NCI-H128 (cell line): ENCODE data around the gene ELN.

Source experiments
- DNase-seq: peaks from one replicate; lab custom pipeline; 2025; ENCODE audit not compliant: unreplicated experiment; lab: John Stamatoyannopoulos, UW

The ELN gene

DNA sequence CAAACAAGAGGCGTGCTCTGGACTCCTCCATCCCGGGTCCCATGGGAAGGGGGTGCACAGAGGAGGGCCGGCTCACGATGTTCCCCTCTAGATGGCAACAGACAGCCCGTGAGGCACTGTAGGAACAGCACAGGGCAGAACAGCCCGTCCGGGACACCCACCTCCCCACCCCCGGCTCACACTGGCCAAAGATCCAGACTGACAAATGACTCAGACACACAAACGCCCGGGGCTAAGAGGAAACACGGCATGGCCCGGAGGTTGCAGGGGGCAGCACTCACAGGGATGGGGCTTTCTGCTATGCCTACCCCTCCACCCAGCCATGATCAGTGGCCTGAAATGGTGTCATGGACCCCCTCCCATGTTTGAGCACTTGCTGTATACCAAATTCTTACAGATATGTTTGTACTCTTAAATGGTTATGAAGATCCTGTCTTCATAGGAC lies 4.9 kb upstream of the ELN start:
- DNase-seq: no peak

DNA sequence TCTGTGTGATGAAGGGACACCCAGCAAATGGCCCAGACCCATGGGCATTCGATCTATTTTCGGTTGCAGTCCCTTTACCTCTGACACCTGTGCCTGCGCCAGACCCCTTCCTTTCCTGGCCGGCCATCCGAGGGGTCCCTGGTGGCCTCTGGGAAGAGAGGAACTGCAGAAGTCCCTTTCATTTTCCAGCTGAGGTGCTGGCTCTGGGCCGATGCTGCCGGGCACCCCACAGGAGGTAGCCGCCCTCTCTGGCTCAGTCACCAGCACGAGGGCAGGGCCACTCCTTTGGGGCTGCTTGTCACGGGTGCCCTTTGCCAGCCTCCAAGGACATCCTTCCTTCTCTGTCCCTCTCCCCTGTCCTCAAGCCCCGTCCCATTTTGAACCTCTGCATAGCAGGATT lies 4.2 kb upstream of the ELN start:
- no peak for DNase-seq

DNA sequence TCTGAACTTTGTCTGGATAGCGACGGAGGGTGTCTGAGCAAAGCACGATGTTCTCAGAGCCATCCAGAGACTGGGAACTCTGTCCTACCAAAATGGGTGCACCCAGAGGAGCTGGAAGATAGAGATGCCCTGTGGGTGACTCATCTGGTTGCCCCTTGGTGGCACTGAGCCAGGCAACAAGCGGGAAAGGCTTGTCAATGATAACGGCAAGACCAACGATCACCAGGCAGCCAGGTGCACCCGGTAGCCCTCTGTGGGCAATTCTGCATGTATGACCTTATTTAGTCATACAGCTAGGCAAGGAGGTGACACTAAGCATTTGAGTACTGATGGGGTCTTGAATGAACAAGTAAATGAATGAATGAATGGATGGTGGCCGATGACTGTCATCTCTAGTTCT lies 2.8 kb upstream of the ELN start:
- DNase-seq: no peak

DNA sequence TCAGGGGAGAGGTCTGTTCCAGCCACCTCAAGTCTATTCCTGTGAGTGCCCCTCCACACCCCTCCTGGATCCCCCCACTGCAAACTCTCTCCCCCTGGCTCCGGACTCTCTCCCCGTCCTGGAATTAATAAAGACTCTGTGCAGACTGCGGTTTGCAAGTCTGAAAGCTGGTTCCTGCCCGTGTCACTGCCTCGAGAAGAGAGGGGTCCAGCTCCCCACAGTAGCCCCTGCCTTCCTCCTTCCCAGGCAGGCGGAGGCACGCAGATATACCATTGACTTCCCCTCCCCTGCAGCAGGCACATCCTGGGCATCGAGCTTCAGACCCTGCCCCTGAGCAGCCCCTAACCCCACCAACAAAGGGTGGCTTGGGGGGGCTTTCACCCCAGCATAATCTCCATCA lies 2.2 kb upstream of the ELN start:
- no peak for DNase-seq

DNA sequence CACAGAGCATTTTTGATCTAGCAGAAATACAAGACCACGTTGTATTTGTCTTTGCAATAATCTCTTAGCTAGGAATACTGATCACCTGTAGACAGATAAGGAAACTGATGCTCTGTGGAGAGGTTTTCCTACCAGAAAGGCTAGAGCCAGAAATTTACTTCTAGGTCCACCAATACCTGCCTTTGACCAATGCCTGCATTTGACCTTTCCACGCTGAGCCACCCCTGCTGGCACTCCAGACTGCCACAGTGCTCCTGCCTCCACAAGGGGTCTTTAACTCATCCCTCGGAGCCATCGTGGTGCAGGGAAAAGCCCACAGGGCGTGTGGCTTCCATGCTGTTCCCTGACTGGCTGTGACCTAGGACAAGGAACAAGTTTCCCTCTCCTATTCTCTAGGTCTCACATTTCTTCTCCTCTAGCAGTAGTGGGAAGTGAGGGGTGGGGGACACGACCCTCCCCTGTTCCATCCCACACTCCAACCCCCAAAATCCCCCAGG lies 1.5 kb upstream of the ELN start:
- no peak for DNase-seq

DNA sequence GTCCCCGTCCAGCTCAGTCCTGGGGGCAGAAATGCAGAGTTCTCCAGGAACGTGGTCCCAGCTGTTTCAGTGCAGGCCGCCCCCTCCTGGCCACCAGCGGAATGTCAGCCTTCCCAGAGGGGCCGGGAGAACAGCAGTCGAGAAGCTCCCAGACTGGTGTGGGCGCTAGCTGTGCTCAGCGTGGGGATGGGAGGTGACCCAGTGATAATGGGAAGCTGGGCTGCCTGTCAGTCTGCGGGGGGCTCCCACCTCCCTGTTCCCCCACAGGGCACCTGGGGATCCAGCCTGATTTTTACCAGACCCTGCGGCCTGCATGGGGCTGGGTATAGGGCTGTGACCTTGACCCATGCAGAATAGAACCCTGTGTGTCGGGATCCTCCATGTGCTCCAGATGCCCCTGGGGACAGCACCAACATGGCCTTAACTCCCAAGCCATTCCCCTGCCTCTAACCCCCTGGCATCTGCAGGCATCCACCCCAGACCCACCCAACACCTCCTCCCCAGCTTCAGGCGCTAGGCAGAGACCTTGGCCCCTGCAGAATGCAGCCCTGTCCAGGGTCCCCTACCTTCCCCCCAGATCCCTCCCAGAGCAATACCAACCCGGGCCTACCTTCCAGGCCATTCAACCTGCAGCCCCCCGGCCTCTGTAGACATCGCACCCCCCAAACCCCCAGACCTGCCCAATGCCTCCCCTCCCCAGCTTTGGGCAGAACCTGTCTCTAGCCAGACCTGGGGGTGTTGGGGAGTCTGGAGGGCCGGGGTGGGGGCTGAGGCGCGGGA lies 880 bp upstream of the ELN start:
- no peak for DNase-seq

DNA sequence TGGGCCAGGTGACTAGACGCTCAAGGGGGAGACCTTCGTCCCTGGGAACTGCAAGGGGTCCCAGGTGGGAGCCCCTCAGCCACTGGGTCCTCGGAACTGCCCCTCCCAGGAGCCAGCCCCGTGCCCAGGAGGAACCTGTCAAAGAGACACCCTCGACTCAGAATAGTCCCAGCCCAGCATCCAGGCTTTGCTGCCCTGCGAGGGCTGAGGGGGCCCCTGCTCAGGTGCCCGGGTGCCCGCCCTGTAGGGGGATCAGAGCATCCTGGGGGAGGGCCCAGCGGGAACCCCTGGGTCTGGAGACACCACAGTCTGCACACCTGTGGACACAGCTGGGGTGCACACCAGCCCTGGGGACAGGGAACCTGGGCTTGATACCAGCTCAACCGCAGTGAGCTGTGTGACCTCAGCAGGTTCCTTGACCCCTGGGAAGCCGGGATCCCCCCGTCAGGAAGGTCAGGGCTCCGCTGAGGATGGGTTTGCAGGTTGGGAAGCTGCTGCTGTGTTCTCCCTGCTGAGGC lies 407 bp downstream of the ELN start:
- no peak for DNase-seq

DNA sequence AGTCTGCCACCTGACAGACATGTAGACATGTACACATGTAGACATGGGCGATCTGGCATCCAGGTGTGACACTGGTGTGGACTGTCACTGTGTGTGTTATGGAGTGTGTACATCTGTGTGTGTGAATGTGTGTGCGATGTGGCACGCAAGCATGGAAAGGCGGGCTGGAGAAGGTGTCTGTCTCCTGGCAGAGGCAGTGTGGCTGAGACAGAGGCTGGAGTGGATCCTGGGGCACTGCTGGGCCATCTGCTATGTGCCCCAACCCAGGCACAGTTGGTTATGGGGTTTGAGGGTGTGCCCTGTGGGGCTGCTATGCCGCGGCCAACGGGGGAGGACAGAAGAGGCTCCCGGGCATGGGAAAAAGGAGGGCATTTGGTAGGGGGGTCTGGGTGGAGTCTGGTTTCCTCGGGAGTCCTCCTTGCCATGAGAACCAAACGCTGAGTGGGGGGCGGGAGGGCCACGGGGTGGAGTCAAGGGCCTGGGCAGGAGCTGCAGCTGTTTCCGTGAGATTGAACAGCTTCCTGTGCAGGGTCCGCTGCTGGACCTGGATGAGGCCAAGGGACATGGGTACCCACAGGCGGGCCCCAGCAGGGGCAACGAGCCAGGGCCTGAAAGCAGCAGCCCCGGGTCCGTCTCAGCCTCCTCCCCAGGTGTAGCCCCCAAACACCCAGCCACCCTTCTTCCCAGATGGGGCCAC lies 1.3 kb downstream of the ELN start:
- DNase-seq: no peak

DNA sequence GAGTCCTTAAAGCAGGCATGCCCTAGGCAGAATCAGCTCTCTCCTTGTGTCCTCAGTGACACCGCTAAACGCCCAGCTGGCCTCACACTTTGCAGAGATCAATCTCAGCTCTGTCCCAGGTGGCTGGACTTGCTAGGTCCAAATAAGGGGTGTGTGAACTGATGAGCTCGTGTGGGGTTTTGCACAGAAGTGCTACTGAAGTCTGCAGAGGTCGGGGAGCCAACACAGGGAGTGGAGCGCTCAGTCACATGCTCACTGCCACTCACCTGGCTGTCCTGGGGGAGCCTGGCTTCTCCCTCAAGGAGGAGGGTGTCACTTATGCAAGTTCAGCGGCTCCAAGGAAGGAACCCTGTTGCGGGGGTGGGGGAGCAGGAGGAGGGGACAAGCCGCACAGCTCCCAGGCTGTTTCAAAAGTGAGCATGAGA lies 2.0 kb downstream of the ELN start:
- DNase-seq: no peak

DNA sequence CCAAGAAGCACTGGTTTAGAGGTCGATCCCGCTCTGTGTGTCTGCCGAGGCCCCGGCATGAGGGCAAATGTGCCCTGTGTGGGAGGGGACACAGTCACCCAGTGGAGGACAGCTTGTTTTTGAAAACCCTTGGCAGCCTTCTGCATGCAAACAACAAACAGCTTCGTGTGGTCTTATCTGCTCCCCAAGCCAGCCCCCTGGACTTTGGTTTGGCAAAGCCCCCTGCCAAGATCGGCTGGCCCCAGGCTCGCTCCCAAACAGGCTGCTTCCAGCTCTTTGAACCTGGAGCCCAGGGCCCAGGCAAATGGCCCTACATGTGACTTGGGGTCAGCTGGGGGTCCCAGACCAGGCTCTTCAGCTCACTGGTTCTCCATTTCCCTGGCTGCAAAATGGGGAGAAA lies 2.9 kb downstream of the ELN start:
- DNase-seq: no peak

DNA sequence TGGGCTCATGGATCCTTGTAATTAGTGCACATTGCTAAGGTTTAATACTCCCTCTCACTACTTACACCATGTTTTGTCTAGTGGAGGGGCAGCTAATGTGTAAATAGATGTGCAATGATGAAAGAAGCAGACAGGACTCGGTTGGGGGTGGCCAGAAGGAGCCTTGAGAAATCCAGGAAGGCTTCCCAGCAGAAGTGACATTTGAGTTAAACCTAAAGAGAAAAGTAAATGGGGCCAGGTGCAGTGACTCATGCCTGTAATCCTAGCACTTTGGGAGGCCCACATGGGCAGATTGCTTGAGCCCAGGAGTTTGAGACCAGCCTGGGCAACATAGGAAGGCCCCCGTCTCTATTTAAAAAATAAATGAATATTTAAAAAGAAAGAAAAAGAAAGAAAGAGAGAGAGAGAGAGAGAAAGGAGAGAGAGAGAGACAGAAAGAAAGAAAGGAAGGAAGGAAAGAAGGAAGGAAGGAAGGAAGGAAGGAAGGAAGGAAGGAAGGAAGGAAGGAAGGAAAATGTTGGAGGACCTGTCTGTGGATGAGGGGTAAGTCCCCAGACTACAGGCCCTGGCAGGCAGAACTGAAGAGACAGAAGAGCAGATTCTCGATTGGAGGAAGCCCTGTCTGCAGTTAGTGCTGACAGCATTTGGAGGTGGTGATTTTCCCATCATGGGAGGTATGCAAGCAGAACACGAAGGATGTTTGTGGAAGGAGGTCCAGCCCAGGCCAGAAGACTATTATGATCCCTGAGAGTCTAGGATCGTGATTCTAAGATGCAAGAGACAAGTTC lies 3.6 kb downstream of the ELN start:
- DNase-seq: no peak

DNA sequence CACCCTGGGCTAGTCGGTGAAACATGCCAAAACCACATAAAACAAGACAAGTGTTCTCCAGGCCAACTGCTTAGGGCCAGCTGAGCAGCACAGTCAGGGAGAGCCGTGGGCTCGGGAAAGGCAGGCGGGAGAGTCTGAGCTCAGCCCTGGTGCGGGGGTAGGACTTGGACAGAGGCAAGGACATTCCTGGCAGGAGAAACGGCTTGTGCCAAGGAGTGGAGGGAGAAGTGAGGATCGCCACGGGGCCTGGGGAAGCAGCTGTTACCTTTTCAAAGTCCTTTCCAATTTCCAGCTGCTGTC lies 4.2 kb downstream of the ELN start:
- no peak for DNase-seq

DNA sequence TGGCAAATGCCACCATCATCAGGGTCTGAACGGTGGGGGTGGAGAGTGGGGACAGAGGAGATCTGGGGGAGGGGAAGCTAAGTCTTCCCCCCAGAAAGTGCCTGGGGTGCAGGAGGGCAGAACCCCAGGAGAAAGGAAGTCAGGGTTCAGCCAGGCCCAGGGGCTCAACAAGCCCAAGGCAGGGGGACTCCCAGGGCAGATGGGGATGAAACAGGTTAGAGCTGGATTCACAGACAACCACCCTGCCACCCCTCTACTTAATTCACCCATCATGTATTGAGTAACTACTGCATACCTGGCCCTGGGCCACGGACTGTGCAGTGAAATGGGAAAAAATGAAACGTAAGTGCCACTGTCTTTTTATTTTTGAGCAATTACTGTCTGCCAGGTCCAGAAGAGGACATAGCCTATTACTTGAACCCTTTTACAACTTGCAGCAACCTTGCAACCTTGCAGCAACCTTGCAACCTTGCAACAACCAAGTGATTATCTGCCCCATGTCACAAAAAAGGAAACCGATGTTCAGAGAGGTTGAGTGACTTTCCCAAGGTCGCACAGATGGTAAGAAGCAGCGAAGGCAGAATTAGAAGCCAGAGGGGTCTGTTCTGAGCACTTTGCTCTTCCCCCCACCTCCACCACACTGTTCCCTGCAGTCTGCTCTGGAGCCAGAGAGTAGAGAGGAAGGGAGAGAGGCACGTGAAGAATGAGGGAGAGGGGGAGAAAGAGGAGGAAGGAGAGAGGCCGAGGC lies 4.8 kb downstream of the ELN start:
- no peak for DNase-seq

DNA sequence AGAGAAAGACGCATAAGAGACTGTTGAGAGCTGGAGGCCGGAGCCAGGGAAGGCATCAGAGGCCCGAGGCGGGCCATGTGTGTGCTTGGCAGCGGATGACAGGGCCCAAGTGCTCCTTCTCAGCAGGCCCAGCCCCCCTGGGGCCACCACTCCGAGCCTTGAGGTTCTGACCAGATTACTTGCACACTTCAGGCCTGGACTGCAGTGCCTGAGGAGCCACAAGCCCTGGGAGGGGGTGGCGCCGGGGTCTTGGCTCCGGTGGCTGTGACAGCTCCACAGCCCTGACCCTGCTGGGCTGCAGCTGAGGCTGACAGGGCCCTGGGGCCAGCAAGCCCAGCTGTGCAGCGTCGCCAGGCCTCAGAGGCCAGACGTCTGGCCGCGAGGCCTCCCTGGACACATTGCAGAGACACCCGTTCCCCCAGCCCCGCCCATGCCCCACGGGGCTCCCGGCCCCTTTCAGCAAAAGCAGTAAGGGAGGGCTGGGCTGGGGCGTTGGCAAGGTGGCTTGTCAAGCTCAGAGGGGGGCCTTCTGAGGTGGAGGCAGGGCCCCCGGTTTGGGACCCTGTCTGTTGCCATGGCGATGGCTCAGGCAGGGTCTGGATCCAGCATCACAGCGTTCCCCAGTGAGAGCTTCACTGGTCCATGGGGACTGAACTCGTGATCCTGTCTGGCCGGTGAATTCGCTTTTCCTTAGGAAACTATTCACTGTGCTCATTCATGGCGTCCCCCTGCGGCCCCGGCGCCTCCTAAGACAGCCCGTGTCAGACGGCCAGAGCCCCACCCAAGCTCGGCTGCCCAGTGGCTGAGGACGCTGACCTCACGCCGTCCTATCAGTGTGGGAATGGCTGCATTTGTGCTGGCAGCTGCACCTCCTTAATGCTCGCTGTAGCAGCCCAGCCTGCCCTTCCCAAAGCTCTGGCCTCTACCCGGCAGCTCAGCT lies 5.7 kb downstream of the ELN start:
- DNase-seq: no peak

DNA sequence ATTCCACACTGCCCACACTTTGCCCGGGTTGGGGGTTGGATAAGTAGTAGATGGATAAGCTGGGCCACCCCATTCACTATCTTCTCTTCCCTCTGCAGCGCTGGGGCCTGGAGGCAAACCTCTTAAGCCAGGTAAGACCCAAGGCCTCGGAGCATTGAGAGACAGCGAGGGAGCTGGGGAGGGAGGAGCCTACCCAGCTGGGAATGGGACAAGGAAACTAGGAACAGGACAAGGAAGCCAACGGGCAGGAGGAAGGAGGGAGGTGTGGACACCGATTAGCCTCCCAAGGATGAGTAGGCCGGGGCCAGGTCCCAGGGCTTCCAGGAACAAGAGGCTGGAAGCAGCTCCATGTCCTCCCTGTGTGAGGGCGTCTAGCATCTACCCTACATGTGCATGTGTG lies 9.6 kb downstream of the ELN start:
- no peak for DNase-seq

DNA sequence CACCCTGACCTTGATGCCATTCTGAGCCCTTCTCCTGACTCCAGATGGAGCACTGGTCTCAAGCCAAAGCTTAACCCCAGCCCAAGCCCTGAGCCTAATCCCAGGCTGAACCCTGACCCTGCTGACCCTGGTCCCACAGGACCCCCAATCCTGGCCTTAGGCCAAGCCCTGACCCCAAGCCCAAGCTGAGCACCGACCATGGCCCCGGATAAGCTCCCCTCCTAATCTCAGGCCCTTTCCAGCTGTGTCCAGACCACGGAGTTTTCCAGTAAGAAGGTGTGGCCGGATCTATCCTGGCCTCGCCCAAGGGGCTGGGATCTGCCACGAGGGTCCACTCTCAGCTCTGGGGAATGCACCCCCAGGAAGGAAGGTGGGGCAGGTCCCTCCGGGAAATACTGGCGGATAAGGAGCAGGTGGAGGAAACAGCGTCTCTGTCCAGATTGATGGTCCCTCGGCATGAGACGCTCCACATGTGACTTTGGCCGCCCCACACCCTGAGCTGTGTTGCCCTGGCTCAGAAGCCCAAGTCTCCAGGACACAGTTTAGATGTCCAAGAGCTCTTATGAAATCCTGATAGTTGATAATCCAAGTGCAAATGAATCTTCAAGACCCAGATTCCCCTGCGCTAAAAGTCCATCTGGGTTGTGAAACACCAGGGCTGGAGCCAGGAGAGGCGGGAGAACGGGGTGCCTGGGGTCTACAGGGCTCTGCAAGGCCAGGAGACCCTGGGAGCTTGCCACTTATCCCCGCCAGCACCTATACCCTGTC lies 10.4 kb downstream of the ELN start:
- no peak for DNase-seq

DNA sequence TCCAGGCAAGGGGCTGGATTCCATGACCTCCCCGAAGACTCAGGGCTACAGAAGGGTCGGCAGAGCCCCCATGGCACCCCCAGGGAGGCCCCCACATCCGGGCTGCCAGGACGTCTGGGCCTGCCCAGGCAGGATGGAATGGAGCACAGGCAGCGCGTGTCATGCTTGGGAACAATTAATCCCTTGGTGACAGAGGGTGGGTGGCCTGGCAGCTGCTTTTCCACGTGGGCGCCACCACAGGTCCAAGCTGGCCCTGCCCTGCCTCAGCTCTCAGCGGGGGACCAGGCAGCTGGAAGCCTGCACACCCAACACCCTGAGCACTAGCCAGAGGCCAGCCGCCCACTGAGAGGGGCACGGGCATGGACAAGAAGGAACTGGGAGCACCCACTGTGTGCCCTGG lies 11.4 kb downstream of the ELN start:
- DNase-seq: no peak

DNA sequence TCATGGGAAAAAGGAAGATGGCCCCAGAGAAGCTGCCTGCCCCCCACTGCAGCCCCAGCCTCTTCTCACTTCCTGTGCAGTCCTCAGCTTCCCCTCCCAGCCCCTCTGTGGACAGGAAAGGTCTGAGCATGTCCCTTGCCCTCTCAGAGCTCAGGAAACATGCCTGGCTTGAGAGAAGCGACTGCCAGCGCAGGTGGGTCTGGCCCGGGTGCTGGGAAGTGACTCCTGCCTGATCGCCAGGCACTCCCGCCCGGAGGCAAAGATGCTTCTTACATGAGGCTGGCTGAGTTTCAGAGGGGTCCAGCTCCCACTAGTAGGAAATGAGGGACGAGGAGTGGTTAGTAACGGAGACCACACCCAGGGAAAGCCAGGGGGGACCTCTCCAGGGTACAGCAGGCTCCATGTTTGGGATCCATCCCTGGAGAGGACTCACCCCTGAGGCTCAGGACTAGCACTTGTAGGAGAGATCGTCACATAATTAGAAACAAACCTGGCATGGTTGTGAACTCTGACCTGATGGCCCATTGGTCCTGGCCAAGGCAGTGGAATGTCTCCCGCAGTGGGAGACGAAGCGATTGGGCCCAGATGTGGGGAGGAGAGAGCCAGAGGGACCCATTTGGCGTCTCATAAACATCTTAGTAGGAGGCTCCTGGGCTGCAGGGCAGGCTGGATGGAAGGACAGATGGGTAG lies 12.3 kb downstream of the ELN start:
- no peak for DNase-seq
